ENCODE data around the gene FSTL4.

Gene FSTL4

GRCh38 chr5:133377736-133378135, 234.6 kb downstream of the FSTL4 start:
- DNase-seq = no peak
- Histone ChIP-seq H3K4me2 (ENCODE audit: low read depth, low read length) (no peak overlapping the region), H3K27me3 (replicated peaks; ENCODE audit: insufficient read depth, low read length) (no peaks in the 10 kb centered on the region), H3K36me3 (replicated peaks; ENCODE audit: insufficient read depth, low read length) (no peaks in the 10 kb centered on the region), H4K20me1 (ENCODE audit: insufficient read depth, low read length) (no peaks in the 10 kb centered on the region), H3K4me3 (ENCODE audit: low read length) (no peak overlapping the region), H3K4me1 (ENCODE audit: low read length) (no peaks in the 10 kb centered on the region), H3K27ac (ENCODE audit: low read length) (no peak overlapping the region), H3K9me3 (replicated peaks; ENCODE audit: insufficient read depth, low read length) (no peaks in the 10 kb centered on the region), H3K79me2 (ENCODE audit: low read length) (no peaks in the 10 kb centered on the region), H3K9ac (ENCODE audit: low read length) (no peak overlapping the region), H3K9me2 (replicated peaks; ENCODE audit: insufficient read depth, low read length) (no peaks in the 10 kb centered on the region), H2AFZ (ENCODE audit: low read length) (no peak overlapping the region), H3F3A (ENCODE audit: insufficient read depth, low read length) (no peaks in the 10 kb centered on the region)
- TF ChIP-seq, protein P1, sequence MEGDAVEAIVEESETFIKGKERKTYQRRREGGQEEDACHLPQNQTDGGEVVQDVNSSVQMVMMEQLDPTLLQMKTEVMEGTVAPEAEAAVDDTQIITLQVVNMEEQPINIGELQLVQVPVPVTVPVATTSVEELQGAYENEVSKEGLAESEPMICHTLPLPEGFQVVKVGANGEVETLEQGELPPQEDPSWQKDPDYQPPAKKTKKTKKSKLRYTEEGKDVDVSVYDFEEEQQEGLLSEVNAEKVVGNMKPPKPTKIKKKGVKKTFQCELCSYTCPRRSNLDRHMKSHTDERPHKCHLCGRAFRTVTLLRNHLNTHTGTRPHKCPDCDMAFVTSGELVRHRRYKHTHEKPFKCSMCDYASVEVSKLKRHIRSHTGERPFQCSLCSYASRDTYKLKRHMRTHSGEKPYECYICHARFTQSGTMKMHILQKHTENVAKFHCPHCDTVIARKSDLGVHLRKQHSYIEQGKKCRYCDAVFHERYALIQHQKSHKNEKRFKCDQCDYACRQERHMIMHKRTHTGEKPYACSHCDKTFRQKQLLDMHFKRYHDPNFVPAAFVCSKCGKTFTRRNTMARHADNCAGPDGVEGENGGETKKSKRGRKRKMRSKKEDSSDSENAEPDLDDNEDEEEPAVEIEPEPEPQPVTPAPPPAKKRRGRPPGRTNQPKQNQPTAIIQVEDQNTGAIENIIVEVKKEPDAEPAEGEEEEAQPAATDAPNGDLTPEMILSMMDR (IDR thresholded peaks at IDR 0.05; ENCODE audit: low read length) = no peak
- no peak for TF ChIP-seq EZH2 (optimal IDR thresholded peaks at IDR 0.05; ENCODE audit: low read depth, low read length)

GRCh38 chr5:133376986-133377385, 235.4 kb downstream of the FSTL4 start:
- Histone ChIP-seq H3K4me2 (ENCODE audit: low read depth, low read length) (no peak overlapping the region), H3K36me3 (replicated peaks; ENCODE audit: insufficient read depth, low read length) (no peaks in the 10 kb centered on the region), H3F3A (ENCODE audit: insufficient read depth, low read length) (no peaks in the 10 kb centered on the region), H3K9ac (ENCODE audit: low read length) (no peak overlapping the region), H3K27me3 (replicated peaks; ENCODE audit: insufficient read depth, low read length) (no peaks in the 10 kb centered on the region), H4K20me1 (ENCODE audit: insufficient read depth, low read length) (no peaks in the 10 kb centered on the region), H3K27ac (ENCODE audit: low read length) (no peak overlapping the region), H3K9me3 (replicated peaks; ENCODE audit: insufficient read depth, low read length) (no peaks in the 10 kb centered on the region), H3K79me2 (ENCODE audit: low read length) (no peaks in the 10 kb centered on the region), H2AFZ (ENCODE audit: low read length) (no peak overlapping the region), H3K9me2 (replicated peaks; ENCODE audit: insufficient read depth, low read length) (no peaks in the 10 kb centered on the region), H3K4me1 (ENCODE audit: low read length) (no peaks in the 10 kb centered on the region), H3K4me3 (ENCODE audit: low read length) (no peak overlapping the region)
- no peak for DNase-seq
- TF ChIP-seq EZH2 (optimal IDR thresholded peaks at IDR 0.05; ENCODE audit: low read depth, low read length) (no peak), EZH2phosphoT487 (IDR thresholded peaks at IDR 0.05; ENCODE audit: low read length) (no peak)
- TF ChIP-seq, protein P1 (IDR thresholded peaks at IDR 0.05; ENCODE audit: low read length) = no peak

DNA sequence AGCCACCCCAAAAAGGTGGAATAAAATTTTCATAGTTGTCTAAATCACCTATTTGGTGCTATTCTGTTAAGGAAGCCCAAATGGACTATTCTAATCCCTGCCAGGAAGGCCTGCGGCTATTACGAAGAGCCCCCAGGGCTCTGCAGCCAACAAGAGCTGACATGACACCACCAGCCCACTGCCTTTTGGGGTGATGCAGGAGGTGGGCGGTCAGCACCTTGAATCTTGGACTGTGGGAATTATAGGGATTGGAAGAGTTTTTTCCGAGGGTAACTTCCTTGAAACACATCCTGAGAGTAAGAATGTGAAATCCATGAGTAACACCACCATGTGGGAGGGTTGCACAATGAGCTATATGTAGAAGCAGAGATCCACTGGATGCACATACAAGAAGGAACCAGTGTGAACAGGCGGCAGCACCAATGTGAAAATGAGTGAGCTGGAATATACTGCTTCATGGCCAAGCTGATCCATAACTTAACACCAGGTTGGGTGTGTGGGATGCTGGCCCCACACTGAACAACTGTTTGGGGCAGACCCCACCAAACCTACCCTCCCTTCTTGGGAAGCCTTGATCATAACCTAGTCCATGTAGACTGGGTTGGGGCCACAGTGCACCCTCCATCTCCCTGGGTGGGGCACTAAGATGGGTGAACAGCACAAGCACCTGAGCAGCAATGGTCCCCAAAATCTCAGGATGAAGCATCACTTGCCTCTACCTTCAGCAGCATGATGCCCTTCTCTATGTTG, 239.0 kb downstream of the FSTL4 start:
- DNase-seq = no peak

More for the DNA sequence above, 239.0 kb downstream of the FSTL4 start:
- no peak for TF ChIP-seq EZH2phosphoT487 (IDR thresholded peaks at IDR 0.05; ENCODE audit: low read length)
- TF ChIP-seq EZH2 (optimal IDR thresholded peaks at IDR 0.05; ENCODE audit: low read depth, low read length) = no peak
- TF ChIP-seq, protein P1 (IDR thresholded peaks at IDR 0.05; ENCODE audit: low read length) = no peak
- Histone ChIP-seq H3K27me3 (replicated peaks; ENCODE audit: insufficient read depth, low read length) (no peaks in the 10 kb centered on the region), H3F3A (ENCODE audit: insufficient read depth, low read length) (no peaks in the 10 kb centered on the region), H3K79me2 (ENCODE audit: low read length) (no peaks in the 10 kb centered on the region), H4K20me1 (ENCODE audit: insufficient read depth, low read length) (no peaks in the 10 kb centered on the region), H3K4me3 (ENCODE audit: low read length) (no peak overlapping the region), H3K36me3 (replicated peaks; ENCODE audit: insufficient read depth, low read length) (no peaks in the 10 kb centered on the region), H3K9ac (ENCODE audit: low read length) (no peak overlapping the region), H3K4me1 (ENCODE audit: low read length) (no peaks in the 10 kb centered on the region), H3K27ac (ENCODE audit: low read length) (no peak overlapping the region), H3K9me2 (replicated peaks; ENCODE audit: insufficient read depth, low read length) (no peaks in the 10 kb centered on the region), H3K9me3 (replicated peaks; ENCODE audit: insufficient read depth, low read length) (no peaks in the 10 kb centered on the region), H3K4me2 (ENCODE audit: low read depth, low read length) (no peak overlapping the region), H2AFZ (ENCODE audit: low read length) (no peak overlapping the region)
